Neural cell (in vitro differentiated cells): ENCODE data around the gene RAB44. TPM values are rescaled to one million over a fixed set of nuclear protein-coding genes. Genes with fewer than 3 reads are reported as not detected.

Source experiments
- H2AFZ ChIP-seq: fragments of 200-600, 300-800 bp; sonication (generic), shearing (Covaris generic); 2 replicates; pipeline ENCODE4 v1.6.0; 2014; ENCODE audit warnings: low read depth, mild to moderate bottlenecking, antibody characterized with exemption, low read length, moderate library complexity
- H3F3A ChIP-seq: fragments of 200-600 bp; shearing (Covaris generic); 2 replicates; pipeline ENCODE4 v1.6.1; 2016; ENCODE audit warnings: mild to moderate bottlenecking, moderate library complexity, mixed read lengths, antibody characterized with exemption, low read length; ENCODE audit not compliant: insufficient read depth, poor library complexity, severe bottlenecking
- H3K27ac ChIP-seq: fragments of 200-600, 300-800 bp; sonication (generic), shearing (Covaris generic); 2 replicates; pipeline ENCODE4 v1.5.1; 2014; ENCODE audit warnings: mild to moderate bottlenecking, low read length, moderate library complexity
- H3K27me3 ChIP-seq: fragments of 300-800, 200-600 bp; sonication (generic), shearing (Covaris generic); 2 replicates; pipeline ENCODE4 v1.6.0; 2014; ENCODE audit warnings: mild to moderate bottlenecking, low read depth, low read length, moderate library complexity; ENCODE audit not compliant: insufficient read depth
- H3K36me3 ChIP-seq: fragments of 300-800, 200-600 bp; sonication (generic), shearing (Covaris generic); 2 replicates; pipeline ENCODE4 v1.5.1; 2014; ENCODE audit warnings: mild to moderate bottlenecking, antibody characterized with exemption, low read length, moderate library complexity; ENCODE audit not compliant: insufficient read depth
- H3K4me2 ChIP-seq: fragments of 300-800, 200-600 bp; sonication (generic), shearing (Covaris generic); 2 replicates; pipeline ENCODE4 v1.6.0; 2014; ENCODE audit warnings: mild to moderate bottlenecking, low read length
- H3K4me3 ChIP-seq: fragments of 300-800, 200-600 bp; sonication (generic), shearing (Covaris generic); 2 replicates; pipeline ENCODE4 v1.5.1; 2014; ENCODE audit warnings: mild to moderate bottlenecking, low read length, moderate library complexity
- H3K79me2 ChIP-seq: fragments of 200-600 bp; shearing (Covaris generic); replicated peaks from 2 replicates; pipeline ENCODE4 v1.6.0; 2014; ENCODE audit warnings: mild to moderate bottlenecking, low read length, moderate library complexity; ENCODE audit not compliant: insufficient read depth
- H3K9ac ChIP-seq: fragments of 300-800, 200-600 bp; sonication (generic), shearing (Covaris generic); 2 replicates; pipeline ENCODE4 v1.6.1; 2016; ENCODE audit warnings: mild to moderate bottlenecking, low read length, mixed read lengths
- H3K9me2 ChIP-seq: fragments of 200-600 bp; shearing (Covaris generic); 2 replicates; pipeline ENCODE4 v1.6.1; 2016; ENCODE audit warnings: mild to moderate bottlenecking, low read length, mixed read lengths; ENCODE audit not compliant: insufficient read depth
- H3K9me3 ChIP-seq: fragments of 200-600, 300-800 bp; sonication (generic), shearing (Covaris generic); 2 replicates; pipeline ENCODE4 v1.6.1; 2016; ENCODE audit warnings: mild to moderate bottlenecking, mixed run types, low read length, moderate library complexity, mixed read lengths
- H4K20me1 ChIP-seq: fragments of 200-600 bp; shearing (Covaris generic); 2 replicates; pipeline ENCODE4 v1.6.1; 2016; ENCODE audit warnings: mild to moderate bottlenecking, mixed run types; ENCODE audit not compliant: insufficient read depth
- CTCF ChIP-seq: fragments of 450-650 bp; IDR thresholded peaks from 2 replicates; pipeline ENCODE4 v1.5.1; 2014; ENCODE audit warnings: antibody characterized with exemption, mild to moderate bottlenecking, moderate library complexity; ENCODE audit not compliant: poor library complexity, severe bottlenecking
- EP300 ChIP-seq: fragments of 450-650 bp; conservative IDR thresholded peaks from 2 replicates; pipeline ENCODE4 v1.6.1; 2014; ENCODE audit warnings: antibody characterized with exemption, mild to moderate bottlenecking, moderate library complexity; ENCODE audit not compliant: poor library complexity, severe bottlenecking
- EZH2 ChIP-seq: fragments of 200-600, 300-800 bp; shearing (Covaris generic), sonication (generic); IDR thresholded peaks from 2 replicates; pipeline ENCODE4 v1.6.1; 2014; ENCODE audit warnings: antibody characterized with exemption, low read length, borderline replicate concordance, mild to moderate bottlenecking; ENCODE audit not compliant: insufficient read depth, poor library complexity, severe bottlenecking
- MXI1 ChIP-seq: fragments of 450-650 bp; conservative IDR thresholded peaks from 2 replicates; pipeline ENCODE4 v1.6.1; 2014; ENCODE audit warnings: antibody characterized with exemption, mild to moderate bottlenecking; ENCODE audit not compliant: poor library complexity, severe bottlenecking
- POLR2AphosphoS5 ChIP-seq: IDR thresholded peaks from 2 replicates; pipeline ENCODE4 v1.6.1; 2012
- RAD21 ChIP-seq: fragments of 450-650 bp; conservative IDR thresholded peaks from 2 replicates; pipeline ENCODE4 v1.6.1; 2014; ENCODE audit warnings: antibody characterized with exemption, mild to moderate bottlenecking, moderate library complexity
- REST ChIP-seq: IDR thresholded peaks from 2 replicates; pipeline ENCODE4 v1.6.1; 2012; ENCODE audit warnings: borderline replicate concordance
- SMC3 ChIP-seq: fragments of 450-650 bp; conservative IDR thresholded peaks from 2 replicates; pipeline ENCODE4 v1.6.1; 2014; ENCODE audit warnings: antibody characterized with exemption, mild to moderate bottlenecking, moderate library complexity; ENCODE audit not compliant: poor library complexity
- TAF1 ChIP-seq: IDR thresholded peaks from 2 replicates; pipeline ENCODE4 v1.6.1; 2012; ENCODE audit warnings: low read depth
- polyA plus RNA-seq: library from polyadenylated mRNA; depleted of rRNA; stranded (reverse); fragments of >200 nt; gene quantifications from 2 replicates; pipeline ENCODE4 v1.2.3, GENCODE V29; 2014

RAB44 gene
- polyA plus RNA-seq, 1 donor from 2014 or later = not detected

GRCh38 chr6:36777801-36778200 lies 80.2 kb downstream of the RAB44 start:
- no peaks in the 10 kb centered on the region for H3K9me3 ChIP-seq
- H3K4me2 ChIP-seq = no peak overlapping the region
- no peaks in the 10 kb centered on the region for H3K36me3 ChIP-seq
- H3K9me2 ChIP-seq = no peaks in the 10 kb centered on the region
- H3K79me2 ChIP-seq = no peaks in the 10 kb centered on the region
- H3K27me3 ChIP-seq = no peaks in the 10 kb centered on the region
- peak overlapping the region; percentile 22 for H3K27ac ChIP-seq
- H3K4me3 ChIP-seq = no peak overlapping the region
- peak overlapping the region; percentile 40 for H3K9ac ChIP-seq
- no peaks in the 10 kb centered on the region for H4K20me1 ChIP-seq
- peak overlapping the region; percentile 10 for H2AFZ ChIP-seq
- no peaks in the 10 kb centered on the region for H3F3A ChIP-seq
- no peak for TF ChIP-seq RAD21
- no peak for TF ChIP-seq EP300
- no peak for TF ChIP-seq CTCF
- no peak for TF ChIP-seq MXI1
- TF ChIP-seq POLR2AphosphoS5 = no peak
- TF ChIP-seq SMC3 = no peak
- TF ChIP-seq EZH2 = no peak
- TF ChIP-seq REST = no peak
- no peak for TF ChIP-seq TAF1

- H3K4me2 ChIP-seq = no peak overlapping the region
- no peaks in the 10 kb centered on the region for H3K9me2 ChIP-seq
- H3K4me3 ChIP-seq = no peak overlapping the region
- H3K79me2 ChIP-seq = no peaks in the 10 kb centered on the region
- H4K20me1 ChIP-seq = no peaks in the 10 kb centered on the region
- H3K9ac ChIP-seq = no peak overlapping the region
- no peak overlapping the region for H2AFZ ChIP-seq
- H3K27me3 ChIP-seq = no peaks in the 10 kb centered on the region
- no peaks in the 10 kb centered on the region for H3K36me3 ChIP-seq
- H3F3A ChIP-seq = no peaks in the 10 kb centered on the region
- TF ChIP-seq SMC3 = no peak
- no peak for TF ChIP-seq TAF1
- no peak for TF ChIP-seq POLR2AphosphoS5
- TF ChIP-seq MXI1 = no peak
- TF ChIP-seq REST = no peak
- no peak for TF ChIP-seq RAD21
- TF ChIP-seq EZH2 = no peak
- TF ChIP-seq CTCF = no peak
- TF ChIP-seq EP300 = no peak
- H3K9me3 ChIP-seq = no peaks in the 10 kb centered on the region
- no peak overlapping the region for H3K27ac ChIP-seq
These were observed 81.6 kb downstream of the RAB44 start for GRCh38 chr6:36779227-36779626.
